ENCODE measurements around the gene VAMP8.
A peak's percentile ranks its signal among the peaks of the same experiment; 100 is the strongest.
"Not testable (repeated sequence)": the region's sequence is repeated elsewhere in the genome, so short reads cannot be mapped to it uniquely, and the experiment has no call there.

Gene VAMP8

DNA sequence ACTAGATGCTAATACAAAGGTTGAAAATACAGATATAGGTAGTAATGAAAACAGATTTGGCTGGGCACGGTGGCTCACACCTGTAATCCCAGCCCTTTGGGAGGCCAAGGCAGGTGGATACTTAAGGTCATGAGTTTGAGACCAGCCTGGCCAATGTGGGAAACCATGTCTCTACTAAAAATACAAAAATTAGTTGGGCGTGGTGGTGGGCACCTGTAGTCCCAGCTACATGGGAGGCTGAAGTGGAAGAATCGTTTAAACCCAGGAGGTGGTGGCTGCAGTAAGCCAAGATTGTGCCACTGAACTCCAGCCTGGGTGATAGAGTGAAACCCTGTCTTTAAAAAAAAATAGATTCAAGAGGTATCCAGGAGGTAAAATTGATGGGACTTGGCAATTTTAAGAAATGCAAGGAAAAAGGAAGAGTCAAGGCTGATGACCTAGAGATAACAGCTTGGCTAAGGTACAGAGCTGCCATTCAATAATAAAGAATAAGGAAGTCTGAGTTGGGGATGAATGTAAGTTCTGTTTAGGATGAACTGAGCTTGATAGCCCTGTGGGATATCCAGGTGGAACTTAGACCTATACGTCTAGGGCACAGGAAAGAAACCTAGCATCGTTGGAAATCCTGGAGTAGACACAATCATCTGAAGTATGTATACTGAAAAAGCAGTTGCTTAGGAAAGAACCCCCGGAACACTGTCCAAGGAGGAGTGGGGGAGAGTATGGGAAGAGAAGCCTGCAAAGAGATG lies 29.4 kb upstream of the VAMP8 start:
- no peak for DNase-seq

DNA sequence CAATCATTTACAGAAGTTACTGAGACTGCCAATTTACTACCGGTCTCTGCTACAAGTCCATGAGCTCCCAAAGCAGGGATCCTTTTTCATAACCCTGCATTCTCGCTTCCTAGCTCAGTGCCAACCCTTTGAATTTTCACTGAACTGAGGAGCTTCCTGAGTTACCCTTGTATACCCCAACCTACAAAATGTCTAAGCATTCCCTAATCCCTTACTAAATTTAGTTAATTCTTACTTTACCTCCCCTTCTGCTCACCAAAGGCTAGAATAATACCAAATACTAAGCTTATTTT lies 28.8 kb upstream of the VAMP8 start:
- DNase-seq: no peak

DNA sequence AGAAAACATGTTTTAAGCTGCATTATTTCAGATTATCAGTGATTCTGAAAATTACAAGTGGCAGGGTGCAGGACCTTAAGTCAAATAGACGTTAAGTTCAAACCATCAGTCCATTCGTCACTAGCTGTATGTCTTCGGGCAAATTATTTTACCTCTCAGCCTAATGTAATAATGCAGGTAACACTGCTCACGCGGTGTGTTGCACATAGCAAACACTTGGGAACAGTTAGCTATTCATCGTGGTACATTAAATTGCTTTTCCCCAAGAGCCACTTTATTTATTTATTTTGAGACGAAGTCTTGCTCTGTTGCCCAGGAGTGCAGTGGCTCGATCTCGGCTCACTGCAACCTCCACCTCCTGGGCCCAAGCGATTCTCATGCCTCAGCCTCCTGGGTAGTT lies 28.3 kb upstream of the VAMP8 start:
- no peak for DNase-seq

DNA sequence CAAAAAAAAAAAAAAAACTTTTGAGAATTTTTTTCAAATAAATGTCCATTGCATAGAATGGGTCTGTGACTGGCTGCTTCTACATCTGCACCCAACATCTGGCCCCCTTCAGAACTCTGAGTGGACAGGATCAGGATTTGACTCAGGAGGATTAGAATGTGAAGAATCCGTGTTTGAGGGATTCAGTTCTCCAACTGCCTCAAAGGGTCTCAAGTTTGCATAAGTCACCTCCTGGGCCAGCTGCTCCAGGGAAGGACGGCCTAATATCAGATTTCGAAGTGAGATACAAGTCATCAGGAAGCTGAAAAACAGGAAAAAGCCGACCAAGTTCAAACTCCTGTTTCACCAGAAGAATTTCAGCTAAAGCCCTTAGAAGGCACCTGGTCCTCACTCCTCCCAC lies 27.6 kb upstream of the VAMP8 start:
- no peak for DNase-seq

DNA sequence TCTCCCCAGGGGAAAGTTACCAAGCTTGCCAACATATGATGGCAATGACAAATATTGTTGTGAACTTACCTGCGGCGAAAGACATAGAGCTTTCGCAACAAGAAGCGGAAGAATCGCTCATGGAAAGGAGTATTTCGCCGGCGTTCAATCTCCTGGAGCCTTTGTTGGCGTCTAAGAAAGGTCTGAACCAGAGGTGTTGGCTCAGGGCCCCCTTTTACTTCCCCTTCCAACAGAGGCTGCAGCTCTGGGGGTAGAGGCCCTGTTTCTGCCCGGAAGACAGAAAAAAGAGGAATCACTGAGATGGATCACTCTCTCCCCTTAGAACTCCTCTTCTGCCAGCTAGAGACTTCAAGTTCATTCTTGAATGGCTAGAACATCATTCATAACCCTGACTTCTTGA lies 26.9 kb upstream of the VAMP8 start:
- no peak for DNase-seq

GRCh38 chr2:85551698-85552678 lies 25.4 kb upstream of the VAMP8 start:
- DNase-seq: peak; percentile 43

DNA sequence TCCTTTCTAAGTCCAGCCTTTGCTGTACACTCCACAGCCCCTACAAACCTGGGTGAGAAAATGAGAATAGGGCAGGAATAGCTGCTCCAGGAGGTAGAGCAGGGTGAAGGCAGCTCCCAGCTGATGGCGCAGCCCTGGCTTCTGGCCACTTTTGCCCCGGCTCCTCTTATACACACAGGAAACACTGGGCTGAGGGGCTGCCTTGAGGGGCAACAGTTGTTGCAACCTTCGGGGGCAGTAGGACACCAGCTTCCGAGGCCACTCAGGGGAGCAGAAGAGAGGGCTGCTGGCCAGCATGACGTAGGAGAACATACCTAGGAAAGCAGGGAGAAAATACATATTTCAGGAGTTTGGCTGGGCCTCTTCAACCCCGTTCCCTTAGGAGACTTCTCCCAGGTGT lies 24.2 kb upstream of the VAMP8 start:
- DNase-seq: no peak

- DNase-seq: no peak
Measured at GRCh38 chr2:85554980-85555612, 22.3 kb upstream of the VAMP8 start.

DNA sequence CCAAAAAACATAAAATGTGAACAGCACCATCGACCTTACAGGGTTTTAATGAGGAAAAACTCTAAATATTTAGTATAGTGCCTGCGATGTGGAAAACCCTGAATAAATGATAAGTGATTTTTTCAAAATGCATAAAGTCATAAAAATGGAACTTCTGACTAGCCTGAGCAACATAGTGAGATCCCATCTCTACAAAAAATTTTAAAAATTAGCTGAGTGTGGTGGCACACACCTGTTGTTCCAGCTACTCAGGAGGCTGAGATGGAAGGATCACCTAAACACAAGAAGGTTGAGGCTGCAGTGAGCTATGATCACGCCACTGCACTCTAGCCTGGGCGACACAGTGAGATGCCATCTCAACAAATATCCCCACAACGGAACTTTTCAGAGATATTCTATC lies 20.3 kb upstream of the VAMP8 start:
- DNase-seq: no peak

DNA sequence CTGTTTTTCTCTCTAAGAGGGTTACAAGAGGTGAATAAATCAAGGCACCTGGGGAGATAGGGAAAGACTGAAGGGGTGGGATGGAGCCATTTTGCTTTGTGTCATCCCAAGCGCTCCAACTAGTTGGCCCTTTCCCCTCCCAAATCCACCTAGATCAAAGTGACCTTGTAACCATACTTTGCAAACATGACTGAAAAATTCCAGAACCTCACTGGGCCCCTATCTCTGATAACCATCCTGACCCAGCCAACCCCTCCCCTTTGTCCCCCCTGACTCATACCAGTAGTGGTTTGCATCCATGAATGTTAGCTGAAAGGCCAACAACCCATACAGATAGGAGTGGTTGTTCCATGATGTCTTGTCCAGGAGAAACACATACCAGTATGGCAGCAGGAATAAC lies 19.2 kb upstream of the VAMP8 start:
- DNase-seq: no peak

- not testable (repeated sequence) for DNase-seq
Measured at GRCh38 chr2:85560403-85560726, 17.0 kb upstream of the VAMP8 start.

DNA sequence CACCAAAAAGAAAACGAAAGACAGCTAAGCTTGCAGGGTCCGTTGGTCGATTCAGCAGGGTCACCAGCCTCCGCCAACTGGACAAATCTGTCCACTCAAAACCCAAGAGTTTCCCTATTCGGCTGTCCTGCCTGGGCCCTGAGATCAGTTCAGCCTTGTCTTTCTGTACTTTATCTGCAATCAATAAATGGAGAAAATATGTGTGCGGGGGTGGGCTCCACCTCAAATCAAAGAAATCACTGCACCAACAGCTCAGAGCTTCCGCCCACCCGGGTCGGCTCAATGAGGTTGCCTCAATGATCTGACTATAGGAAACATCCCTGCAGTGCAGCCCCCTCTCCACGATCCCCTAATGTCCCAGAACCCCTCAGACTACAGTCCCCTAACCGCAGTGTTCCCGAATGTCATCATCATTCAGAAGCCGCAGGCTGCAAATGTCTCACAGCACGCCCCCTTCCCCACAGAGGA lies 16.5 kb upstream of the VAMP8 start:
- DNase-seq: no peak

- DNase-seq: peak; percentile 90
Measured at GRCh38 chr2:85561280-85562212, 15.8 kb upstream of the VAMP8 start, which contains the start of gene GGCX. TSS of gene GGCX (minus strand) at chr2:85561493. CDS start at chr2:85561428, 65 bp downstream.

GRCh38 chr2:85564144-85564563 lies 13.2 kb upstream of the VAMP8 start:
- no peak for DNase-seq

DNA sequence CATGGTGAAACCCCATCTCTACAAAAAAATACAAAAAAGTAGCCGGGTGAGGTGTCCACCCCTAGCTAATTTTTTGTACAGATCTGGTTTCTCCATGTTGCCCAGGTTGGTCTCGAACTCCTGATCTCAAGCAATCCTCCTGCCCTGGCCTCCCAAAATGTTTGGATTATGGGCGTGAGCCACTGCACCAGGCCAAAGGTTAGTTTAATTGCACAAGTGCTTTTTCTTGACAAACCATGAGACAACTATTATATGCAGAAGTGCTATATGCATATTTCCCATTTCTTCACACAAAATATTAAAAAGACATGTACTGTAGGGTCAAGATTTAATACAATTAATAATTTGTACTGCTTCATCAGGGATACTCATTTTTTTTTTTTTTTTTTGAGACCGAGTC lies 11.1 kb upstream of the VAMP8 start:
- DNase-seq: no peak

DNA sequence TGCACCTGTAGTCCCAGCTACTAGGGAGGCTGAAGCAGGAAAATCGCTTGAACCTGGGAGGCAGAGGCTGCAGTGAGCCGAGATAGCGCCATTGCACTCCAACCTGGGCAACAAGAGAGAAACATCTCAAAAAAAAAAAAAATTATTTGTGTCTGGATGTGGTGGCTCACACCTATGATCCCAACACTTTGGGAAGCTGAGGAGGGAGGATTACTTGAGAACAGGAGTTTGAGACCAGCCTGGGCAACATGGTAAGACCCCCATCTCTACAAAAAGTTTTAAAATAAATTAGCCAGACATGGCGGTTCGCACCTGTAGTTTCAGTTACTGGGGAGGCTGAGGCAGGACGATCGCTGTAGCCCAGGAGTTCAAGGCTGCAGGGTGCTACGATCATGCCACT lies 1.6 kb upstream of the VAMP8 start:
- no peak for DNase-seq

DNA sequence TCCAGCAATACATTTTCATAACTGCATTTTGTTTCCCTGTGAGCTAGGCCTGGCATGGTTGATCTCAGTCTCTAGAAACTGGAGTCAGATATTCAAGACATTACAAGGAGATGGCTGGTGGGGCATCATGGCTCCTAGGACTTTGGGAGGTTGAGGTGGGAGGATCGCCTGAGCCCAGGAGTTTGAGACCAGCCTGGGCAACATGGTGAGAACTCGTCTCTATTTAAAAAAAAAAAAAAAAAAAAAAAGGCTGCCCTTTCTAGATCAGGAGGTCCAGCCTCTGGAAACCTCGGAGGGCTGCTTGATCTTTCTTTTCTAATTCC lies 362 bp upstream of the VAMP8 start:
- no peak for DNase-seq

- DNase-seq: no peak
Measured at GRCh38 chr2:85578243-85579180, 1.1 kb downstream of the VAMP8 start.

GRCh38 chr2:85579266-85579935 lies 2.0 kb downstream of the VAMP8 start:
- DNase-seq: no peak

DNA sequence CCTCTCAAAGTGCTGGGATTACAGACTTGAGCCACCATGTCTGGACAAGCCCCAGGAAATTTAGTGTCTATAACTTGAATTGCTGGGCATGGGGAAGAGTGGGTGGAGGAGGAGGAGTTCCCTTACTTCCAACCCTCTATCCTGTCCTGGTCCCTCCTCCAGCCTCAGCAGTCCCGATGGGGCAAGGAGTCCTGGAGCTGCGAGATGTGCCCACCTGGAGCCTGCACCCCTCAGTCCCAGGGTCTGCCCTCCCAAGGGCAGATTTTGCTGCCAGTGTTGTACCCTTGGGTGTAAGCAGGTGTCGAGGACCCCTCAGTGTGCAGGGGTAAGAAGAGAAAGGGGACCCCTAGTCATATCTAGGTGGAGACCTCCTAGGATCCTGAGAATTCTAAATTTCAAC lies 2.8 kb downstream of the VAMP8 start:
- no peak for DNase-seq

- DNase-seq: no peak
Measured at GRCh38 chr2:85582492-85582891, 5.1 kb downstream of the VAMP8 start.
